Hepatocyte (in vitro differentiated cells): Measurements from ENCODE around the gene THRA. TPM values are rescaled to one million over a fixed set of nuclear protein-coding genes. Genes with fewer than 3 reads are reported as not detected.
"Not testable (repeated sequence)": the region's sequence is repeated elsewhere in the genome, so short reads cannot be mapped to it uniquely, and the experiment has no call there.

Experiments
- DNase-seq: peaks from one replicate; pipeline ENCODE4 v3.0.0-alpha.2; 2016; ENCODE audit warnings: low spot score
- H2AFZ ChIP-seq: fragments of 200-600 bp; sonication (generic); 2 replicates; pipeline ENCODE4 v1.6.0; 2016; ENCODE audit warnings: antibody characterized with exemption, mild to moderate bottlenecking
- H3K27ac ChIP-seq: fragments of 200-600 bp; sonication (generic); 2 replicates; pipeline ENCODE4 v1.5.1; 2016; ENCODE audit warnings: mild to moderate bottlenecking
- H3K27me3 ChIP-seq: fragments of 200-600 bp; sonication (generic); 2 replicates; pipeline ENCODE4 v1.6.1; 2016
- H3K36me3 ChIP-seq: fragments of 200-600 bp; sonication (generic); replicated peaks from 2 replicates; pipeline ENCODE4 v1.5.1; 2016; ENCODE audit warnings: low read depth; ENCODE audit not compliant: insufficient read depth
- H3K4me1 ChIP-seq: fragments of 200-600 bp; sonication (generic); 2 replicates; pipeline ENCODE4 v1.5.1; 2016; ENCODE audit warnings: mild to moderate bottlenecking, moderate library complexity; ENCODE audit not compliant: insufficient read depth
- H3K4me2 ChIP-seq: fragments of 200-600 bp; sonication (generic); 2 replicates; pipeline ENCODE4 v1.6.0; 2016
- H3K4me3 ChIP-seq: fragments of 200-600 bp; sonication (generic); 2 replicates; pipeline ENCODE4 v1.5.1; 2016; ENCODE audit warnings: mild to moderate bottlenecking
- H3K79me2 ChIP-seq: fragments of 200-600 bp; sonication (generic); 2 replicates; pipeline ENCODE4 v1.6.0; 2017; ENCODE audit warnings: mild to moderate bottlenecking
- H3K9me2 ChIP-seq: fragments of 200-600 bp; sonication (generic); replicated peaks from 2 replicates; pipeline ENCODE4 v1.6.0; 2017; ENCODE audit warnings: mild to moderate bottlenecking; ENCODE audit not compliant: insufficient read depth
- H3K9me3 ChIP-seq: fragments of 200-600 bp; sonication (generic); 2 replicates; pipeline ENCODE4 v1.5.1; 2016; ENCODE audit warnings: low read depth, mild to moderate bottlenecking
- H4K20me1 ChIP-seq: fragments of 200-600 bp; sonication (generic); 2 replicates; pipeline ENCODE4 v1.6.0; 2016; ENCODE audit warnings: mild to moderate bottlenecking; ENCODE audit not compliant: insufficient read depth, poor library complexity, severe bottlenecking
- CTCF ChIP-seq: fragments of 200-600 bp; sonication (generic); IDR thresholded peaks from 2 replicates; pipeline ENCODE4 v1.5.1; 2016; ENCODE audit warnings: antibody characterized with exemption, mild to moderate bottlenecking; ENCODE audit not compliant: poor library complexity
- EZH2 ChIP-seq: fragments of 200-600 bp; sonication (generic); IDR thresholded peaks from 2 replicates; pipeline ENCODE4 v1.6.1; 2016; ENCODE audit warnings: antibody characterized with exemption, mild to moderate bottlenecking, borderline replicate concordance
- EZH2phosphoT487 ChIP-seq: fragments of 200-600 bp; sonication (generic); IDR thresholded peaks from one replicate; pipeline ENCODE4 v1.6.1; 2018; ENCODE audit warnings: antibody characterized with exemption, mild to moderate bottlenecking, low read depth, moderate library complexity; ENCODE audit not compliant: unreplicated experiment, severe bottlenecking
- WGBS: methylation state at CpG from one replicate; pipeline ENCODE4 v1.1.6; 2016; ENCODE audit warnings: low lambda C conversion rate; ENCODE audit errors: missing lambda C conversion rate; 5-methylcytosine and 5-hydroxymethylcytosine counted together
- microRNA-seq: library from miRNA; unstranded; fragments of <30 nt; microRNA quantifications from one replicate; pipeline ENCODE4, GENCODE V29; 2017
- polyA plus RNA-seq: library from polyadenylated mRNA; unstranded; fragments of >200 nt; fragmentation: Nextera tagmentation; extraction: Ambion mirVana; gene quantifications from 2 replicates; pipeline ENCODE4 v1.2.1, GENCODE V29; 2016
- small RNA-seq: library from RNA; depleted of rRNA; stranded (forward); fragments of <200 nt; gene quantifications from one replicate; pipeline ENCODE3, GENCODE V24; 2014
- total RNA-seq: library from RNA; depleted of rRNA; stranded (reverse); fragments of >200 nt; gene quantifications from 2 replicates; pipeline ENCODE4 v1.2.3, GENCODE V29; 2014

THRA gene
- total and polyA plus RNA-seq, 2 experiments from 2014 or later, result 22.5 to 35.3 TPM

- peaks cover 21% of the 10 kb centered on the region for H3K4me1 ChIP-seq
- peak overlapping the region; percentile 9 for H3K4me2 ChIP-seq
- peak overlapping the region; percentile 44 for H3K27ac ChIP-seq
- no peaks in the 10 kb centered on the region for H3K9me3 ChIP-seq
- peaks cover 84% of the 10 kb centered on the region for H3K79me2 ChIP-seq
- H3K36me3 ChIP-seq, result peaks cover 9% of the 10 kb centered on the region
- H3K4me3 ChIP-seq, result no peak overlapping the region
- no peak overlapping the region for H2AFZ ChIP-seq
- DNase-seq, result peak; percentile 33
- TF ChIP-seq EZH2 (no peak), CTCF (no peak), EZH2phosphoT487 (no peak)
- H3K9me2 ChIP-seq, result no peaks in the 10 kb centered on the region
- H3K27me3 ChIP-seq, result no peaks in the 10 kb centered on the region
- WGBS, result 74% methylated on average over 7 of the region's 7 CpGs
- H4K20me1 ChIP-seq, result peaks cover 5% of the 10 kb centered on the region
Observed at GRCh38 chr17:40134184-40134583, 71.4 kb downstream of the THRA start.

- no peaks in the 10 kb centered on the region for H3K36me3 ChIP-seq
- TF ChIP-seq EZH2phosphoT487 (no peak), EZH2 (no peak), CTCF (no peak)
- WGBS, result 95% methylated on average over 3 of the region's 3 CpGs
- H3K27ac ChIP-seq, result peak overlapping the region; percentile 22
- peaks cover 25% of the 10 kb centered on the region for H3K4me1 ChIP-seq
- H3K9me3 ChIP-seq, result no peaks in the 10 kb centered on the region
- no peak overlapping the region for H2AFZ ChIP-seq
- H3K79me2 ChIP-seq, result peaks cover 72% of the 10 kb centered on the region
- no peaks in the 10 kb centered on the region for H4K20me1 ChIP-seq
- no peaks in the 10 kb centered on the region for H3K27me3 ChIP-seq
- no peak overlapping the region for H3K4me3 ChIP-seq
- no peak for DNase-seq
- H3K4me2 ChIP-seq, result no peak overlapping the region
- no peaks in the 10 kb centered on the region for H3K9me2 ChIP-seq
Observed at GRCh38 chr17:40135817-40136216, 73.1 kb downstream of the THRA start.

- H2AFZ ChIP-seq, result peak overlapping the region; percentile 78
- H3K4me1 ChIP-seq, result peaks cover 13% of the 10 kb centered on the region
- peak overlapping the region; percentile 96 for H3K27ac ChIP-seq
- no peak for DNase-seq
- H3K4me2 ChIP-seq, result peak overlapping the region; percentile 79
- no peaks in the 10 kb centered on the region for H3K27me3 ChIP-seq
- H3K36me3 ChIP-seq, result no peaks in the 10 kb centered on the region
- TF ChIP-seq EZH2phosphoT487 (no peak), EZH2 (no peak), CTCF (no peak)
- peak overlapping the region; percentile 43 for H3K4me3 ChIP-seq
- 22% methylated on average over 14 of the region's 14 CpGs for WGBS
- H4K20me1 ChIP-seq, result no peaks in the 10 kb centered on the region
- peaks cover 84% of the 10 kb centered on the region for H3K79me2 ChIP-seq
- H3K9me3 ChIP-seq, result no peaks in the 10 kb centered on the region
- H3K9me2 ChIP-seq, result no peaks in the 10 kb centered on the region
Observed at GRCh38 chr17:40139566-40140058, 76.8 kb downstream of the THRA start.

- not testable (repeated sequence) for H3K4me2 ChIP-seq, H3K27ac ChIP-seq, H3K27me3 ChIP-seq, H3K4me3 ChIP-seq, DNase-seq, H3K4me1 ChIP-seq, H2AFZ ChIP-seq, H3K9me2 ChIP-seq, H3K9me3 ChIP-seq, H4K20me1 ChIP-seq, H3K36me3 ChIP-seq
- peaks cover 83% of the 10 kb centered on the region for H3K79me2 ChIP-seq
- 97% methylated on average over 3 of the region's 3 CpGs for WGBS
Observed at GRCh38 chr17:40143166-40143565, 80.4 kb downstream of the THRA start.

Small RNA genes within 50 kb of the gene (microRNA-seq; reads per million reads assigned to microRNA genes)
- gene MIR6884, result not detected

Small RNA genes within 50 kb of the gene (small RNA-seq; reads per million reads assigned to genes)
- 1,673 reads per million, percentile 99 among the genes with 10 or more reads in this experiment for gene SNORD124

Other genes starting within 250 kb of the THRA start
- under 0.01 TPM in 1 of 2 replicates, not detected in the other for gene IKZF3, start 198.7 kb upstream of the THRA start, total RNA-seq
- gene IKZF3, start 198.7 kb upstream of the THRA start, polyA plus RNA-seq, result not detected in 2 replicates
- gene ZPBP2, start 194.8 kb upstream of the THRA start, total RNA-seq, result not detected in 2 replicates
- gene ZPBP2, start 194.8 kb upstream of the THRA start, polyA plus RNA-seq, result not detected in 2 replicates
- 7.9 and 10.3 TPM in 2 replicates for gene GSDMB, start 144.3 kb upstream of the THRA start, total RNA-seq
- 6.4 and 6.9 TPM in 2 replicates for gene GSDMB, start 144.3 kb upstream of the THRA start, polyA plus RNA-seq
- 52.8 and 73.3 TPM in 2 replicates for gene ORMDL3, start 135.4 kb upstream of the THRA start, total RNA-seq
- 33.3 and 56.4 TPM in 2 replicates for gene ORMDL3, start 135.4 kb upstream of the THRA start, polyA plus RNA-seq
- gene LRRC3C, start 135.2 kb upstream of the THRA start, total RNA-seq, result 0.57 TPM in 1 of 2 replicates, not detected in the other
- gene LRRC3C, start 135.2 kb upstream of the THRA start, polyA plus RNA-seq, result not detected in 2 replicates
- 0.08 TPM in 1 of 2 replicates, not detected in the other for gene GSDMA, start 100.0 kb upstream of the THRA start, total RNA-seq
- gene GSDMA, start 100.0 kb upstream of the THRA start, polyA plus RNA-seq, result 0.08 and 0.21 TPM in 2 replicates
- gene PSMD3, start 82.2 kb upstream of the THRA start, total RNA-seq, result 71.9 and 92.1 TPM in 2 replicates
- 114 and 124 TPM in 2 replicates for gene PSMD3, start 82.2 kb upstream of the THRA start, polyA plus RNA-seq
- 0.12 TPM in 1 of 2 replicates, not detected in the other for gene CSF3, start 47.5 kb upstream of the THRA start, total RNA-seq
- gene CSF3, start 47.5 kb upstream of the THRA start, polyA plus RNA-seq, result 0.36 TPM in 1 of 2 replicates, not detected in the other
- 55.7 and 66.8 TPM in 2 replicates for gene MED24, start 8.6 kb upstream of the THRA start, total RNA-seq
- gene MED24, start 8.6 kb upstream of the THRA start, polyA plus RNA-seq, result 69.8 and 69.9 TPM in 2 replicates
- 2.3 and 3.0 TPM in 2 replicates for gene NR1D1, start 37.6 kb downstream of the THRA start, total RNA-seq
- gene NR1D1, start 37.6 kb downstream of the THRA start, polyA plus RNA-seq, result 6.9 and 7.1 TPM in 2 replicates
- 71.9 and 81.6 TPM in 2 replicates for gene MSL1, start 59.0 kb downstream of the THRA start, total RNA-seq
- gene MSL1, start 59.0 kb downstream of the THRA start, polyA plus RNA-seq, result 26.7 and 31.4 TPM in 2 replicates
- 26.7 and 30.2 TPM in 2 replicates for gene CASC3, start 77.6 kb downstream of the THRA start, total RNA-seq
- gene CASC3, start 77.6 kb downstream of the THRA start, polyA plus RNA-seq, result 33.0 and 37.5 TPM in 2 replicates
- 4.0 and 4.9 TPM in 2 replicates for gene RAPGEFL1, start 114.5 kb downstream of the THRA start, total RNA-seq
- gene RAPGEFL1, start 114.5 kb downstream of the THRA start, polyA plus RNA-seq, result 4.2 and 6.0 TPM in 2 replicates
- 10.3 and 12.6 TPM in 2 replicates for gene WIPF2, start 156.3 kb downstream of the THRA start, total RNA-seq
- gene WIPF2, start 156.3 kb downstream of the THRA start, polyA plus RNA-seq, result 23.8 and 24.2 TPM in 2 replicates
- gene CDC6, start 224.9 kb downstream of the THRA start, total RNA-seq, result 5.8 and 8.6 TPM in 2 replicates
- 5.1 and 7.5 TPM in 2 replicates for gene CDC6, start 224.9 kb downstream of the THRA start, polyA plus RNA-seq
- gene RARA, start 246.2 kb downstream of the THRA start, total RNA-seq, result 19.2 and 30.0 TPM in 2 replicates
- 33.1 and 34.4 TPM in 2 replicates for gene RARA, start 246.2 kb downstream of the THRA start, polyA plus RNA-seq